ENCODE data around the gene JADE2.
A peak's percentile ranks its signal among the peaks of the same experiment; 100 is the strongest.
"Not testable (repeated sequence)": the region's sequence is repeated elsewhere in the genome, so short reads cannot be mapped to it uniquely, and the experiment has no call there.

Gene JADE2

DNA sequence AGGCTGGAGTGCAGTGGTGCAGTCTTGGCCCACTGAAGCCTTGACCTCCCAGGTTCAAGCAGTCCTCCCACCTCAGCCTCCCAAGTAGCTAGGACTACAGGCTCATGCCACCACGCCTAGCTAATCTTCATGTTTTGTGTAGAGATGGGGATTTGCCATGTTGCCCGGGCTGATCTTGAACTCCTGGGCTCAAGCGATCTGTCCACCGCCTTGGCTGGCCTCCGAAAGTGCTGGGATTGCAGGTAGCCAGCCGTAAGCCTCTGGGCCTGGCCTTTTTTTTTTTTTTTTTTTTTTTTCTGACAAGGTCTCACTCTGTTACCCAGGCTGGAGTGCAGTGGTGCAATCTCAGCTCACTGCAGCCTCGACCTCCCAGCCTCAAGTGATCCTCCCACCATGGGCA, 27.2 kb downstream of the JADE2 start:
- DNase-seq = not testable (repeated sequence)

DNA sequence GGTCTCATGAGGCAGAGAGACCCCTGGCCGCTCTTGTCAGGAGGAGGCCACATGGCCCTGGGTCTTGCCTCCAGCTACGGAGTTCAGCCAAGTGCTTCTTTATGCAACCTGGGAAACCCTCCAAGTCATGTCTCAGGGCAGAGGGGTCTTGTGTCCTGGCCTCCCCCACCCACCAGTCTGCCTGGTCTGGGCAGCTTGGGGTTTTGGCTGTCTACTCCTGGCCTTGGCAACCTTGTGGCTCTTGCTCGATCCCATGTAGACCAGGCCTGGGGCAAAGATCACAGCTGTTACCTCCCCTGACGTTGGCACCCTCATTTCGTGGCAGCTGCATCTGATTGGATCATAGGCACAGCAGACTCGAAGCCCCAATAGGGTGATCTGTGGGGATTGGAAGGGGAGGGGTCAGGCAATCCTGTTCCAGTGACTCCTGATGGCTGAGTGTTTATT, 28.4 kb downstream of the JADE2 start:
- no peak for DNase-seq

DNA sequence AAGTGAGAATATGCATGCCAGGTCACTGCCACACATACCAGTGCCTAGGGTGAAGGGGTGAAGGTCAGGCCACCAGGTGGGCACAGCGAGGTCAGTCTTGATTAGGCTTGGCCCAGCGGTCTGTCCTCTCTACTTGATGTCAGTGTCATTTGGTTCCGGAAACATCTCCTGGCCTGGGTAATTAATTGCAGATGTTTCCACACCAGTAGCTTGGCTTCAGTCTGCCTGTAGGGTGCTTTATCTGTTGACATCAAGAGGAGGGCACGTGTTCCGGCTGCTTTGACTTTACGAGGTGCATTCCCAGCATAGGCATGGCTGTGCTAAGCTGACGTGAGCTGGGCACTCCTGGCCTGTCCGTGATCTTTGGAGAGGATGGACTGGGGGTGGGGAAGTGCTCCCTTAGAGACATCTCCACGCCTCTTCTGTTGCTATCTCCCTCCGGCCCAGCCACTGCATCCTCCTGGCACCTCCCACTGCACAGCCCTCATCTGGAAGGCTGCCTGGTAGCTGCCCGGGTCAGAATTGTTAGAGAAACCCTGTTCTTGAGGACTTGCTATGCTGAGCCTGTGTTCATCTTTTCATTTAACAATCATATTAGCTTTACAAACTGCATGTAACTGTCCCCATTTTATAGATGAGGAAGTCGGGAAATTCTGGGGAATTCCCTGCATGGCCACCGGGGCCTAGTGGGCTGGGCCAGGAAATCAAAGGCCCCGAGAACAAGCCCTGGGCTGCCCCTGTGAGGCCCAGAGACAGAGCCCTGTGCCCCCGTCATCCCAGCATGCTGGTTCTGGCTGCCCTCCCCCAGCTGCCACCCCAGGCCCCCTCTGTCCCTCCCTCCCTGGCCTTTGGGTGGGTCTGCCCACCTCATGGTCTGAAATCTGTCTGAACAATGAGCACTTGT, 29.1 kb downstream of the JADE2 start:
- peak in 1 of 6 experiments; percentile 17 for DNase-seq

DNA sequence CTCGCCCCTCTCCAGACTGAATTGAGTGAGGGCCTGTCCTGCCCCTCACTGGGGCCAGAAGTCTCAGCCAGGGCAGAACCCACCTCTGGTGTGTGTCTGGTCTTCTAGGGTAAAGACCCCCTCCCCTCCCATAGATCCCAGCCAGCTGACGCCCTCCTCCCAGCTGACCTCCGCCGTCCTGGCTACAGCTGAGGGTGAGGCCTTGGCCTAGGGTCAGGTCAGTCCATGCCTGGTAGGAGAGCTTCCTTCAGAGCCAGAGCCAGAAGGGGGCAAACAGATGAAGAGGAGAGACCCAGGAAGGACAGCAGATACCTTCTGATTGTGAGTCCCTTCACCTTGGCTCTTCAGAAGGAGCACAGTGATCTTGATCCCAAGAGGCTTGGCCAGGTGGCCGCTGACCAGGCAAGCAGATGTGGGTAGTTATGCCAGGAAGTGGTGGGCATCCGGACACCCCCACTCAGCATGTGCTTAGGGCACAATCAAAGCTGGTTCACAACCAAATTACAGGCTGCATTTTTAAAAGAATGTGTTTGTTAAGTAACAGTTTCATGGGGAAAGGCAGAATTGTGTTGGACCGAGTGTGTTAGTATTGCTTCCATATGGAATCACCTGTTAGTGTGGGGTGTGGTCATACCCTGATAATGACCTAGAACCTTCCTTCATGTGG, 29.9 kb downstream of the JADE2 start:
- no peak for DNase-seq

DNA sequence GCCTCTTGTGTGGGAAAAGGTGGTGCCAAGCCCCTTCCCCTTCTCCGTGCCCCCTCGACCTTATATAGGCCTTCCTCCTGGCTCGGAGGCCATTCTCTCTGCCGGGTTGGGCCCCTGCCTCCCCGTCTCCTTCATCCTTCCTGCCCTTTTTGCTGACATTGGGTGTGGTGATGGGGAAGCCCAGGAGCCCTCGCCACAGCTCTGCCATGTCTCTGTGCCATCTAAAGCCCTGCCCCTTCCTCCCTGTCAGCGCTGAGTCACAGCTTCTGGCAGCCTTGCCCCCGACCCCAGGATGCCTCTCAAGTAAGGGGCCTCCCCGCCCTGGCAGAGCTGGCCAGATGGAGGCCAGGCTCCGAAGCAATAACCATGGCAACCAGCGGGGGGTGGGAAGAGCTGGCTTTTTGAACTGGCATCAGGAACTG, 30.4 kb downstream of the JADE2 start:
- DNase-seq = peak; percentile 44 to 79 (median 60)

DNA sequence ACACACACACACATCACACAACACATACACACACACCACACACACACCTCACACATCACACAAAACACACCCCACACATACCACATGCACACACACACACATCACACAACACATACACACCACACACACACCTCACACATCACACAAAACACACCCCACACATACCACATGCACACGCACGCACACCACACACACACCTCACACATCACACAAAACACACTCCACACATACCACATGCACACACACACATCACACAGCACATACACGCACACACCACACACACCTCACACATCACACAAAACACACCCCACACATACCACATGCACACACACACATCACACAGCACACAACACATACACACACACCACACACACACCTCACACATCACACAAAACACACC, 31.1 kb downstream of the JADE2 start:
- DNase-seq = not testable (repeated sequence)

DNA sequence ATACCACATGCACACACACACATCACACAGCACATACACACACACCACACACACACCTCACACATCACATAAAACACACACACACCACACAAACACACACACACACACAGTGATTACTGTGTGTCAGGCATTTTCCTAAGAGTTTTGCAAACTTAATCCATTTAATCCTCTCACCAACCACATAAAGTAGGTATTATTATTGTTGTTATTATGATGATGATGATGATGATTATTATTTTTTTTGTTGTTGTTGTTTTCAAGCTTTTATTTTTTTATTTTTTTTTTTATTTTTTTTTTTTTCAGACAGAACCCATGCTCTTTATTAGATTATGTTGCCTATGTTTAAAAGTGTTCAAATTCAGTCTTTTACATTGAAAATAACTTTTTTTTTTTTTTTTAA, 31.5 kb downstream of the JADE2 start:
- DNase-seq = no peak

DNA sequence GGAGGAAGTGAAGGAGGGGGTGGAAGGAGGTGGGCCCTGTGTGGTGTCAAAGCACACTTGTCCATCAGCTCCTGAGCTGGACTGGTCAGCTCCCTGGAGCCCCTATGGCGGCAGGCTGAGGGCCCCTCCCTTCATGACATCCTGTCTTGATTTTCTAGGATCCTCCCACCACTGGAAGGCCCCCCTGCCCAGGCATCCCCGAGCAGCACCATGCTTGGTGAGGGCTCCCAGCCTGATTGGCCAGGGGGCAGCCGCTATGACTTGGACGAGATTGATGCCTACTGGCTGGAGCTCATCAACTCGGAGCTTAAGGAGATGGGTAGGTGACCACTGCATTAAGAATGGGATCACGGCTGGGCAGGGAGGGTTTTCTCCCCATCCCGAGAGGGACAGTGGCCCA, 34.2 kb downstream of the JADE2 start:
- DNase-seq = no peak

DNA sequence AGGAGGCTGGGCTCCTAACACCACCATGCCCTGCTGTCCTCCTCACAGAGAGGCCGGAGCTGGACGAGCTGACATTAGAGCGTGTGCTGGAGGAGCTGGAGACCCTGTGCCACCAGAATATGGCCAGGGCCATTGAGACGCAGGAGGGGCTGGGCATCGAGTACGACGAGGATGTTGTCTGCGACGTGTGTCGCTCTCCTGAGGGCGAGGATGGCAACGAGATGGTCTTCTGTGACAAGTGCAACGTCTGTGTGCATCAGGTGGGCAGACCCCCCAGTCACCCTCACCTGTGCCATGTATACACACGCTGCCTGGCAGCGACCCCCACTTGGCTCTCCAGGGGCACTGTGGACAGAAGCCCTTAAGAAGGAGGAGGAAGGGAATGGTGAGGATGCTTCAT, 35.2 kb downstream of the JADE2 start:
- no peak for DNase-seq

DNA sequence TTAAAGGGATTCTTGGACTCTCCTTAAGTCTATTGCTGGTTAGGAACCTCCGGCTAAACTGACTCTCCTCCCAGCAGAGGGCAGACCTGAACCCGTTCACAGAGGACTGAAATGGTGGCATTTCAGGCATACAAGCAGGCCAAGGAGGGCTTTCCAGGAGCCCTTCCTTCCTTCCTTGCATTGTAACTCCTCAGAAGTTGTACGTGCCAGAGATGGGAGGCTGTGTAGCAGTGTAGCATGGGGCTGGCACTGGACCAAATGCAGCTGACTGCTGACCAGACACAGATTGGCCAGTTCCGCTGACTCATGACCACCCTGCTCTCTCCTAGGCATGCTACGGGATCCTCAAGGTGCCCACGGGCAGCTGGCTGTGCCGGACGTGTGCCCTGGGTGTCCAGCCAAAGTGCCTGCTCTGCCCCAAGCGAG, 36.4 kb downstream of the JADE2 start:
- no peak for DNase-seq

DNA sequence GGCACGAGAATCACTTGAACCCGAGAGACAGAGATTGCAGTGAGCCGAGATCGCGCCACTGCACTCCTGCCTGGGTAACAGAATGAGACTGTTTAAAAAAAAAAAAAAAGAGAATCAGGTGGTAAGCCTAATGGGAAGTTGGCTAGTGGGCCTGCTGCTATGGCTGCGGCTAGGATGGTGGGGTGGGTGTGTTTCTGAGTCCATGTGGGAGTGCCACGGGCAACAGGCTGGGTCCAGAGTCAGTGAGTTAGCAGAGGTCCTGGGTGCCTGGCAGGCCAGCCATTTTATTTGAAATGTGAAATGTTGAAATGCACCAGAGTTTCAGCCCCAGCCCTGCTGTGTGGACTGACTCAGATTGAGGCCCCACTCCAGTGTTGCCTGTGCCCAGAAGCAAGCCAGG, 37.8 kb downstream of the JADE2 start:
- DNase-seq = no peak

DNA sequence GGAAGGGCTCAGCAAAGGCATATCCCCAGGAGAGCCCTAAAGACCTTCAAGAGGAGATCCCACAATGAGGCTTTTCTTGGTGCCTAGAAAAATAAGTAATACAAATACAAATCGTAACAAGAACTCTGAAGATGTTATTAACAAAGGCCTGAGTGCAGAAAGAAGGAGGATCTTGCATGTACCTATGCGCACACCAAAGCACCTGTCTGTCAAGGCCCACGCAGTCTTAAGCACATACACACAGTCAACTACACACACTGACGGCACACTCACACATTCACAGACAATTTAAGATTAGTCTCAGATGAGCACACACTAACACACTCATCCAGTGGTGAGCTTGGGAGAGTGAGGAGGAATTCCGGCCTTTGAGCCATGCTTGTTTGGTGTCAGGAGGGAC, 38.5 kb downstream of the JADE2 start:
- no peak for DNase-seq

DNA sequence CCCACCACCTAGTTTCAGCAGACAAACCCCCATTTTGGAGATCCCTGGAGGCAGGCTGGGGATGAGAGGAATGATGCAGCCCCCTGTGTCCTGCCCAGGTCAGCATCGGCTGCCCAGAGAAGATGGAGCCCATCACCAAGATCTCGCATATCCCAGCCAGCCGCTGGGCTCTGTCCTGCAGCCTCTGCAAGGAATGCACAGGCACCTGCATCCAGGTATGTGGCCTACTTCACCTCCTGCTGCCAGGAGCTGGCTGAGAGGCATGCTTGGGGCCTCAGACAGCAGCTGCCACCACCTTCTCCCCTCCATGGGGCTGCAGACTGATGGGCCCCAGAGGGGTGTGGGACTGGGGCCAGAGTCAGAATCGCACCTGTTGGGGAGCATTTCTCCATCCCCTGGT, 38.9 kb downstream of the JADE2 start:
- DNase-seq = no peak

DNA sequence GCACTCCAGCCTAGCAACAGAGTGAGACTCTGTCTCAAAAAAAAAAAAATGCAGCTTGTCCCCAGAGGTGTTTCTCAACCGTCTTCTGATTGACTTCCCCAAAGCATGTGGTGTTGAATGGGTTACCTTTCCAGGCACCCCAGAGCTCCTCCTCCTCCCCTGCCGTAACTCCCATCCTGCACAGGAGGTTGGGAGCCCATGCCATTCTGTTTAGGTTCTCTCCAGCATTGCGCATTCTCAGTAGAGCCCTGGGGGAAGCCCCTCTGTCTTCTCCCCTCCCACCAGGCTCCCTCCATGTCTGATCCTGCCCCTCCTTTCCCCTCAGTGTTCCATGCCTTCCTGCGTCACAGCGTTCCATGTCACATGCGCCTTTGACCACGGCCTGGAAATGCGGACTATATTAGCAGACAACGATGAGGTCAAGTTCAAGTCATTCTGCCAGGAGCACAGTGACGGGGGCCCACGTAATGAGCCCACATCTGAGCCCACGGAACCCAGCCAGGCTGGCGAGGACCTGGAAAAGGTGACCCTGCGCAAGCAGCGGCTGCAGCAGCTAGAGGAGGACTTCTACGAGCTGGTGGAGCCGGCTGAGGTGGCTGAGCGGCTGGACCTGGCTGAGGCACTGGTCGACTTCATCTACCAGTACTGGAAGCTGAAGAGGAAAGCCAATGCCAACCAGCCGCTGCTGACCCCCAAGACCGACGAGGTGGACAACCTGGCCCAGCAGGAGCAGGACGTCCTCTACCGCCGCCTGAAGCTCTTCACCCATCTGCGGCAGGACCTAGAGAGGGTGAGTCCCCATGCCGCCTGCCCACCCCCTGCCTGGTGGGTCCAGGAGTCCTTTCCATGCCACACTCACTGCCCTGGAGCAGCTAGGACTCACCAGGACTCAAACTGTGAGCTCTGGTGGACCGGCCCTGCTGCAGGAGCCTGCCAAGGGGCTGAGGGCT, 40.6 kb downstream of the JADE2 start:
- no peak for DNase-seq

DNA sequence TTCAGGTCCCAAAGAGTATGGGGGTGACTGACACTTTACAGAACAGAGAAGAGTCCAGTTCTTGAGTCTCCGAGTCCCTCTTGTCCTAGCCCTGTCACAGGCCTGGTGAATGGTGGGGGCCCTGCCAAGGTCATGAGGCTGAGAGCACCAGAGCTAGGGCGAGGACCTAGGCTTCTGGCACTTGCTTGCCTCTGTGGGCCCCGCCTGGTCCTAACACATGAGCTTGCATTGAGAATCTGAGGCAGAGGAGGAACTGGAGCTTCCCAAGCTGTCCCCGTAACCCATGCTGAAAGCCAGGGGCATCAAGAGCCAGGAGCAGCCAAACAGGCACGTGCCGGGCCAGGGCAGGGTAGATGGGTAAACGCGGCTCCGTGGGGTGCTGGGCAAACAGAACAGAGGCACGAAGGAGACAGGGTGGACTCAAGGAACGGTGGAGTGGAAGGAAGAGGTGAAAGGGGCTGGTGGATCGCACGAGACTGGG, 41.3 kb downstream of the JADE2 start:
- DNase-seq = no peak

DNA sequence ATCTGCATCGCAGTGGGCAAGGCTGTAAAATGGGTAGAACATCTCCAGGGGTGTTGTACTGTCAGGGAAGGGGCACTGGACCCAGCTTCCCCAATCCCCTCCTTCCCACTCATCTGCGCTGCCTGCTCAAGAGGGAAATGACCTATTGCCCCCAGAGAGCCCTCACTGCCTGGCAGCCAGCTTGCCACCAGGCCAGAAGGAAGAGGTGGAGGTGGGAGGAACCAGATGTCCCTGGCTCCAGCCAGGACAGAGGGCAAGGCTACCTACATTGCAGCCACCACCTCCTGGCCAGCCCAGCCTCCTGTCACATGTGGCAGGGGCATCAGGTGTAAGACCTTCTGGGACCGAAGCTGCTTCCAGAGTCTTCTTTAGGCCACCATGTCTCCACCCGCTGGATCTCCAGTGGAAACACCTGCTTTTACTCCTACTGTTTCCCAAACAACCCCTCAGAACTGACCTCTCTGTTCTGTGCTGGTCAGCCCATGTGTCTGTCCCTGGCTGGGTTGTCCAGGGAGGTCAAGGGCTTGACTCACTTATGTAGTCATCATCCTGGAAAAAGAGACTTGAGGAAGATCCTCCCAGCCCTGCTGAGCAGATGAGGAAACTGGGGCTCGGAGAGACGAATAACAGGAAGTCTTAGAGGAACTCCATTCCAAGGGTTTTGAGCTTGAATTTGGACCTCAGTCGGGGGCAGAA, 42.3 kb downstream of the JADE2 start:
- DNase-seq = no peak

DNA sequence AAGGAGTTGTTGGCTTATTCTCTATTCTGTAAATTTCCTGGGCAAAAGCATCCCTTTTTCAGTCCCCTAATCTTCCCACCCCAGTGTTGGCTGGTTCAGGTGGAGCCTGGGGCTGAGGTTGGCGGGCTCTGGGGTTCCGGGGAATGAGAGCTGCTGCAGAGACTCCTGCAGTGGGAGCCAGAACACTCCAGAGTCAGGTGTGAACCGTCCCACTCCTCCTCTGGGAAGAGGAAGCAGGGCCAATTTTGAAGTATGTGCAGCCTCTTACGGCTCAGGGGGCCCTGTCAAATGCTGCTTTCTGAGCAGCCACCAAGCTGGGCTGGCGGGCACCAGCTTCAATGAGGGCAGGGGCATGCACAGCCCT, 42.8 kb downstream of the JADE2 start:
- no peak for DNase-seq

DNA sequence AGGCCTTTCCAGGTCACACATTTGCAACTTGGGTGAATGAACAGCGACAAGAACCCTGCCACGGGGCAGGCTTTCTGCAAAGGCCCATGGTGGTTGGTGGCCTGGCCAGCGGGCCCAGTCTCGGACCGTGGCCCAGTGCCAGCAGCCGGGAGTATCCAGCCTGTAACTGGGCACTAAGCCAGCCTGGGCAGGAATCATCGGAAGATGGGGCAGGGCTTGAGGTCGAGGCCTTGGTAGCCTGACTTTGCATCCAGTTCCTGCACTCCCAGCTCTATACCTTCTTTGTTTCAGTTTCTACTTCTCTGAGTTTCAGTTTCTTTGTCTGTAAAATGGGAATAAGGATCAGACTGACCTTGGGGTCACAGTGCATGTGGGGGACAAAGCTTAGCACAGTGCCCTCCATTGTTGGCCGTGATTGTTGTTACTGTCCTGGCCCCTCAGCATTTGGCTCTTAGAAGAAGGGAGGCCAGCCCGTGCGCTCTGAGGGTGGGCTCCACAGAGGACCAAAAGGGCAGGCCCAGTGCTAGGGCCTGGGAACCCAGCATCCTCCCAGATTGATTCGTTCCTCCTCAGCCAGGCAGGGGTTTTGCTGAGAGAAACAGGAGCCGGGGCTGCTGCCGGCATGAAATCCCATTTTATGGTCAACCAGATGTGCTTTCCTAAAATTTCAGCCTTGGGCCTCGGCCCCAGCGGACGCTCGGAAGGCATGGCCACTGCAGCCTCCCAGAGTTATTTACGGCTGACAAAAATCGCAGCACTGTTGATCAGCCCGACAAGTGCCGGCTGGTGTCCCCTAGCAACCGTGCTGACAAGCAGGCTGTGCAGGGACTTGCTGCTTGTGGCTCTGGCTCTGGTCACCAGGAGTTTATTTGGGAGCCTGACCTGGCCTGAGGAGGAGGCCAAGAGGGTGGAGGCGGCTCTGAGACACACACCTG, 43.6 kb downstream of the JADE2 start:
- no peak for DNase-seq

DNA sequence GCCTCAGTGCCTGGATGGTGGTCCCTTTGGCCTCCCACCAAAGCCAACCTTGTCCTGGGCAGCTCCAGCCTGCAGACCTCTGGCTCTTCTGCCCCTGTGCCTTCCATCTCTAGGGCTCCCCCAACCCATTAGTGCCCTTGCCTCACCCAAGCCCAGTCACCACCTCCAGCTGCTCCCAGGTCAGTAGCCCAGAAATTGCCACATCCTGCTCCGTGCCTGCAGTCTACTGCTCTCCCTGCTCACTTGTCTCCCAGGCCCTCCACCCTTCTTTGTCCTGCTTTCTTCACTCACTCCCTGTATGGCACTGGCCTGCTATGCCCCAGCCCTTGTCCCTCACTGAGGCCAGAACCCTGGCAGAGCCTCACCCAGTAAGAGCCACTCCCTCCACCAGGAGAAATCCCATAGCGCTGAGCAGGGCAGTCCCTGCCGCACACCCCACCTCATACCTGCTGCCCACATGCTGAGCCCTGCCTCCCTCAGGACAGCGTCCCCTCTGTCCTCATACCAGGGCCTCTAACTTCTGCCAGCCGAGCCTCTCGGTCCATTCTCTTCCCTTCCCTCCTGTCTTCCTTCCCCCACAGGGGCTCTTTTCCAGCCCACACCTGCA, 44.4 kb downstream of the JADE2 start:
- no peak for DNase-seq

DNA sequence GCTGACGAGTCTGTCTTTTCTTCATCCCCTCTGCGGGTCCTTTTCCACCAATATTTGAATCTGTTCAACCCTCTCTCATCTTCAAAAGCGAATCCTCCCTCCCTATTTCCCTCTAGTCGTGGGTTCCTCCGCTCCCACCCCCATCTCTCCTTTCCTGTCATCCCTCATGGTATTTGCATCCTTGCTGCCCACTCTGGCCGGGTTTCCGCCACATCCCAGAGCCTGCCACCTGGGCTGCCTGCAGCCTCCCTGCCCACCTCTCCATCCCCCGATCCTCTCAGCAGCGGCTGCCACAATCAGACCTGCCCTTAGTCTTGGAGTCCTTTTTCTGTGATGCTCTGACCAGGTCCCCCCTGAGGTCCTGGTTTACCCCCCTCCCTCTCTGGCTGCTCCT, 44.9 kb downstream of the JADE2 start:
- no peak for DNase-seq

DNA sequence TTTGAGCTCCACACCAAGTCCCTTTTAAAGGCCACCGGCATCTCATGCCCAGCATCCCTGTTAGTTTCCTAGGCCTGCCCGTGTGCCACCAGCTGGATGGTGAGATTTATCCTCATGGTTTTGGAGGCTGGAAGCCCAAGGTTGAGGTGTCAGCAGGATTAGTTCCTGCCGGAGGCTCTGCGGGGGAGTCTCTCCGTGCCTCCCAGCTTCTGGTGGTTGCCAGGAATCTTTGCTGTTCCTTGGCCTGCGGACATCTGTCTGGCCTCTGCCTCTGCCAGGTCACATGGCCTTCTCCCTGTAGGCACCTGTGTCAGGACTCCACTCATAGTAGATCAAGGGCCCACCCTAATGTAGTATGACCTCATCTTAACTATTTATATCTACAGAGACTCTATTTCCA, 45.4 kb downstream of the JADE2 start:
- DNase-seq = no peak

Measured in stimulated activated naive CD4-positive, alpha-beta T cell (primary cell).